ENCODE data around the gene COL6A1. TPM values are rescaled to one million over a fixed set of nuclear protein-coding genes. Genes with fewer than 3 reads are reported as not detected.
"Not testable (repeated sequence)": the region's sequence is repeated elsewhere in the genome, so short reads cannot be mapped to it uniquely, and the experiment has no call there.

COL6A1 gene
- total and polyA plus RNA-seq, 2 experiments from 2014 or later: 296 to 592 TPM

GRCh38 chr21:46041183-46041582, 59.6 kb downstream of the COL6A1 start:
- Histone ChIP-seq H3K4me3 (no peak overlapping the region), H3K4me2 (no peak overlapping the region), H3K27me3 (no peaks in the 10 kb centered on the region), H3K9me3 (ENCODE audit: low read depth) (no peaks in the 10 kb centered on the region), H3K79me2 (no peaks in the 10 kb centered on the region), H3K4me1 (ENCODE audit: insufficient read depth) (peaks cover 5% of the 10 kb centered on the region), H3K36me3 (replicated peaks; ENCODE audit: insufficient read depth, low read depth) (no peaks in the 10 kb centered on the region), H3K9me2 (replicated peaks; ENCODE audit: insufficient read depth) (no peaks in the 10 kb centered on the region), H3K27ac (no peak overlapping the region), H4K20me1 (ENCODE audit: insufficient read depth, poor library complexity, severe bottlenecking) (no peaks in the 10 kb centered on the region), H2AFZ (no peak overlapping the region)
- WGBS (ENCODE audit: low lambda C conversion rate, missing lambda C conversion rate): 86% methylated on average over 10 of the region's 10 CpGs
- DNase-seq (ENCODE audit: low spot score): no peak
- no peak for TF ChIP-seq CTCF (IDR thresholded peaks at IDR 0.05; ENCODE audit: poor library complexity)
- no peak for TF ChIP-seq EZH2phosphoT487 (IDR thresholded peaks at IDR 0.05; ENCODE audit: low read depth, severe bottlenecking, unreplicated experiment)
- TF ChIP-seq EZH2 (IDR thresholded peaks at IDR 0.05; ENCODE audit: borderline replicate concordance): no peak

- Histone ChIP-seq H3K27ac (no peak overlapping the region), H2AFZ (no peak overlapping the region)
Measured at GRCh38 chr21:46045154-46045553, 63.6 kb downstream of the COL6A1 start.

GRCh38 chr21:46046471-46046870, 64.9 kb downstream of the COL6A1 start:
- H4K20me1 ChIP-seq (ENCODE audit: insufficient read depth, poor library complexity, severe bottlenecking): no peaks in the 10 kb centered on the region
- no peaks in the 10 kb centered on the region for H3K9me3 ChIP-seq (ENCODE audit: low read depth)
- no peak overlapping the region for H3K27ac ChIP-seq
- no peak for DNase-seq (ENCODE audit: low spot score)
- no peak overlapping the region for H3K4me3 ChIP-seq
- peaks cover 10% of the 10 kb centered on the region for H3K4me1 ChIP-seq (ENCODE audit: insufficient read depth)
- H3K79me2 ChIP-seq: no peaks in the 10 kb centered on the region
- H3K27me3 ChIP-seq: no peaks in the 10 kb centered on the region
- no peak overlapping the region for H2AFZ ChIP-seq
- TF ChIP-seq EZH2phosphoT487 (IDR thresholded peaks at IDR 0.05; ENCODE audit: low read depth, severe bottlenecking, unreplicated experiment) (no peak), CTCF (IDR thresholded peaks at IDR 0.05; ENCODE audit: poor library complexity) (no peak), EZH2 (IDR thresholded peaks at IDR 0.05; ENCODE audit: borderline replicate concordance) (no peak)
- no peak overlapping the region for H3K4me2 ChIP-seq
- 96% methylated on average over 12 of the region's 12 CpGs for WGBS (ENCODE audit: low lambda C conversion rate, missing lambda C conversion rate)
- no peaks in the 10 kb centered on the region for H3K36me3 ChIP-seq (replicated peaks; ENCODE audit: insufficient read depth, low read depth)
- no peaks in the 10 kb centered on the region for H3K9me2 ChIP-seq (replicated peaks; ENCODE audit: insufficient read depth)

More at GRCh38 chr21:46045154-46045553, 63.6 kb downstream of the COL6A1 start:
- Histone ChIP-seq H3K4me3 (no peak overlapping the region), H3K9me3 (ENCODE audit: low read depth) (no peaks in the 10 kb centered on the region), H4K20me1 (ENCODE audit: insufficient read depth, poor library complexity, severe bottlenecking) (no peaks in the 10 kb centered on the region), H3K79me2 (no peaks in the 10 kb centered on the region), H3K4me2 (no peak overlapping the region), H3K27me3 (no peaks in the 10 kb centered on the region), H3K4me1 (ENCODE audit: insufficient read depth) (peaks cover 9% of the 10 kb centered on the region), H3K36me3 (replicated peaks; ENCODE audit: insufficient read depth, low read depth) (no peaks in the 10 kb centered on the region), H3K9me2 (replicated peaks; ENCODE audit: insufficient read depth) (no peaks in the 10 kb centered on the region)
- 82% methylated on average over 2 of the region's 2 CpGs for WGBS (ENCODE audit: low lambda C conversion rate, missing lambda C conversion rate)
- TF ChIP-seq EZH2 (IDR thresholded peaks at IDR 0.05; ENCODE audit: borderline replicate concordance): no peak
- TF ChIP-seq CTCF (IDR thresholded peaks at IDR 0.05; ENCODE audit: poor library complexity): no peak
- no peak for TF ChIP-seq EZH2phosphoT487 (IDR thresholded peaks at IDR 0.05; ENCODE audit: low read depth, severe bottlenecking, unreplicated experiment)
- DNase-seq (ENCODE audit: low spot score): no peak

- not testable (repeated sequence) for H3K79me2 ChIP-seq; H3K9me3 ChIP-seq (ENCODE audit: low read depth); H3K4me1 ChIP-seq (ENCODE audit: insufficient read depth); H3K4me2 ChIP-seq; H4K20me1 ChIP-seq (ENCODE audit: insufficient read depth, poor library complexity, severe bottlenecking); H3K4me3 ChIP-seq; H3K36me3 ChIP-seq (replicated peaks; ENCODE audit: insufficient read depth, low read depth); H3K9me2 ChIP-seq (replicated peaks; ENCODE audit: insufficient read depth); H3K27me3 ChIP-seq; H2AFZ ChIP-seq; H3K27ac ChIP-seq; DNase-seq (ENCODE audit: low spot score)
- 97% methylated on average over 12 of the region's 12 CpGs for WGBS (ENCODE audit: low lambda C conversion rate, missing lambda C conversion rate)
Measured at GRCh38 chr21:46046906-46047305, 65.3 kb downstream of the COL6A1 start.

All from hepatocyte (in vitro differentiated cells).